Measurements from ENCODE around the gene FYN.

GRCh38 chr6:111688331-111688730 is 184.9 kb downstream of the FYN start:
- TF ChIP-seq ZNF274 (IDR thresholded peaks at IDR 0.05; ENCODE audit: low read depth, low read length) (no peak), YY1 (IDR thresholded peaks at IDR 0.05; ENCODE audit: insufficient read depth, insufficient read length) (no peak), SUZ12 (IDR thresholded peaks at IDR 0.05; ENCODE audit: extremely low read depth, insufficient read depth, insufficient read length) (no peak)

Data from NT2/D1 (cell line).